Skeletal muscle tissue (tissue), 4 donors: Measurements from ENCODE around the gene SLC8A3. TPM values are rescaled to one million over a fixed set of nuclear protein-coding genes. Genes with fewer than 3 reads are reported as not detected.

Experiments
- H3K27ac ChIP-seq: one replicate; pipeline ENCODE4 v1.7.0; 2013; ENCODE audit warnings: mild to moderate bottlenecking, low read depth, low read length, inconsistent platforms
- H3K27me3 ChIP-seq, 3 donors: one replicate each; pipeline ENCODE4 v1.7.0; 2013; ENCODE audit warnings: low read length in 3 of 3; ENCODE audit not compliant: control insufficient read depth in 3 of 3, insufficient read depth in 3 of 3
- H3K36me3 ChIP-seq, 3 donors: one replicate each; pipeline ENCODE4 v1.7.0; 2013; ENCODE audit warnings: low read length in 3 of 3; ENCODE audit not compliant: control insufficient read depth in 3 of 3, insufficient read depth in 3 of 3
- H3K4me1 ChIP-seq, 3 donors: one replicate each; pipeline ENCODE4 v1.7.0; 2013; ENCODE audit warnings: low read length in 3 of 3, mild to moderate bottlenecking in 3 of 3; ENCODE audit not compliant: control insufficient read depth in 3 of 3, insufficient read depth in 3 of 3
- H3K4me3 ChIP-seq, 3 donors: one replicate each; pipeline ENCODE4 v1.7.0; 2013; ENCODE audit warnings: low read length in 3 of 3
- H3K9ac ChIP-seq, 3 donors: one replicate each; pipeline ENCODE4 v1.7.0; 2013; ENCODE audit warnings: low read length in 3 of 3, mild to moderate bottlenecking in 3 of 3, moderate library complexity in 2 of 3, low read depth in 1 of 3
- H3K9me3 ChIP-seq, 3 donors: one replicate each; pipeline ENCODE4 v1.7.0; 2013; ENCODE audit warnings: low read length in 3 of 3; ENCODE audit not compliant: control insufficient read depth in 3 of 3
- total RNA-seq: library from RNA; depleted of rRNA; stranded (reverse); fragments of >200 nt; gene quantifications from one replicate; pipeline ENCODE4 v1.2.3, GENCODE V29; 2014
- donor health status: Osteomylitis.

Gene SLC8A3
- total RNA-seq, 1 donor from 2014 or later: 13.0 TPM

DNA sequence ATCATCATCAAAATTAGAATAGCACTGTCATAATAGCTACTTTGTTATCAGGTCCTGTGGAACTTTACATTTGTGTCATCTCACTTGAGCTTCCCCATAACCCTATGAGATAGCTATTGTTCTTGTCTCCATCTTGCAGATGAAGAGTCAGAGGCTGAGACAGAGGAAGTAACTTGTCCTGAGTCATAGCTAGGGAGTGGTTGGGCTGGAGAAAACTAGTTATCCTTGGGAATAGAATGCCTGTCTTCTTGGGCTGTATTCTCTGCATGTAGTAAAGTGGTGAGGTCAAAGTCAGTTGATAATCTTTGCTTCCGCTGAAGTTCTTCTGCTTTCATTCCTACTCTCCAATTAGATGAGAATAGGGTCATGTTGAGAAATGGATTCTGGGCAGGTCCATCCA, 192.5 kb downstream of the SLC8A3 start:
- Histone ChIP-seq H3K27me3 (no peaks in the 10 kb centered on the region), H3K9ac (no peak overlapping the region), H3K4me3 (no peak overlapping the region), H3K9me3 (no peaks in the 10 kb centered on the region), H3K36me3 (no peaks in the 10 kb centered on the region), H3K27ac (no peak overlapping the region), H3K4me1 (peaks cover 0 to 10% (median 0%) of the 10 kb centered on the region in 3 donors)

Other genes starting within 250 kb of the SLC8A3 start
- 36.0 TPM for gene COX16, start 170.7 kb upstream of the SLC8A3 start, total RNA-seq
- 16.7 TPM for gene SYNJ2BP, start 228.1 kb upstream of the SLC8A3 start, total RNA-seq